Kidney capillary endothelial cell (primary cell): Measurements from ENCODE around the gene PITPNC1.
"Not testable (repeated sequence)": the region's sequence is repeated elsewhere in the genome, so short reads cannot be mapped to it uniquely, and the experiment has no call there.

ENCODE experiments used
- DNase-seq: peaks from one replicate; pipeline ENCODE4 v3.0.0-alpha.2; 2018; ENCODE audit warnings: low spot score

The PITPNC1 gene

DNA sequence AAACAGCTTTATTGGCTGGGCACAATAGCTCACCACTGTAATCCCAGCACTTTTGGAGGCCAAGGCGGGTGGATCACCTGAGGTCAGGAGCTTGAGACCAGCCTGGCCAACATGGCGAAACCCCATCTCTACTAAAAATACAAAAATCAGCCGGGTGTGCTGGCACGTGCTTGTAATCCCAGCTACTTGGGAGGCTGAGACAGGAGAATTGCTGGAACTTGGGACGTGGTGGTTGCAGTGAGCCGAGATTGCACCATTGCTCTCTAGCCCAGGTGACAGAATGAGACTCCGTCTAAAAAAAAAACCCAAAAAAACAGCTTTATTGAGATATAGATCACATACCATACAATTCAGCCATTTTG, 274.1 kb downstream of the PITPNC1 start:
- not testable (repeated sequence) for DNase-seq

- DNase-seq: no peak
Observed at GRCh38 chr17:67652433-67652832, 275.4 kb downstream of the PITPNC1 start.

GRCh38 chr17:67655478-67656148, 278.5 kb downstream of the PITPNC1 start:
- no peak for DNase-seq

- DNase-seq: no peak
Observed at GRCh38 chr17:67656494-67657203, 279.6 kb downstream of the PITPNC1 start.

GRCh38 chr17:67657596-67657995, 280.5 kb downstream of the PITPNC1 start:
- DNase-seq: no peak

DNA sequence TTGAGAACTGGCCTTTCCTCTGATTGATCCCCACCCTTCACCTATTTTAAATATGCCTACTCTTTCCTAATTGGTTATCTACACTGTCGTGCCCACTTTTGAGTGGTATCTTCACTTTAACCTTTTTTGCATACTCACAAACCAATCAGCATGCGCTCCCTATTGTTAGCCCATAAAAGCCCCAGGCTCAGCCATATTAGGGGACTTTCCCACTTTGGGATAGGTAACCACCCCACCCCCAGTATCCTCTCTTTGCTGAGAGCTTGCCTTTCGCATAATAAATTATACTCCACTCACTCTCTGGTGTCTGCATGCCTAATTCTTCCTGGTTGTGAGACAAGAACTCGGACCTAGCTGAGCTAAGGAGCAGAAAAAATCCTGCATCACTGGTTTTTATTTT, 281.2 kb downstream of the PITPNC1 start:
- DNase-seq: no peak

DNA sequence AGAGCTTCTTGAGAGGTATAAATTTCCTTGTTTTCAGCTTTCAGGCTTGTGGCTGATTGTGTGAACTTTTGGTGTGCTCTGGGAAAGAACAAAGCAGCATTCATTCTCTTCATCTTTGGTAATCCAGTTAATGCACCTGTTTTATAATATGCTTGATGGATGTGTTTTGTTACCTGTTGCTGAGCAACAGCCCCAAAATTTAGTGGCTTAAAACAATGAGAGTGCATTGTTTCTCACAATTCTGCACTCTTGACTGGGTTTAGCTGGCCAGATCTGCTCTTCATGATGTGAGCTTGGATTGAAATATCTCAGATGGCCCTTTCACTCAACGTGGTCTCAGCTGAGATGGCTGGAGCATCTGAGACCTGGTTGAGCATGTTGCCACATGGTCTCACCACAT, 281.9 kb downstream of the PITPNC1 start:
- DNase-seq: no peak

DNA sequence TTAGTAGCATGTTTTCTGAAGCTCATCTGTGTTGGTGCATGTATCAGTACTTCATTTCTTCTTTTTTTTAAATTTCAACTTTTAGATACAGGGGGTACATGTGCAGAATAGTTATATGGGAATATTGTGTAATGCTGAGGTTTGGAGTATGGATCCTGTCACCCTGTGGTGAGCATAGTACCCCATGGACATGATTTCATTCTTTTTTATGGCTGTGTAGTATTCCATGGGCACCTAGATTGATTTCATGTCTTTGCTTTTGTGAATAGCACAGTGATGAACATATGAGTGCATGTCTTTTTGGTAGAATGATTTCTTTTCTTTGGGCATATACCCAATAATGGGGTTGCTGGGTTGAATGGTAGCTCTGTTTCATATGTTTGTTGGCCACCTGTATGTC, 285.6 kb downstream of the PITPNC1 start:
- no peak for DNase-seq

- DNase-seq: no peak
Observed at GRCh38 chr17:67663457-67663856, 286.4 kb downstream of the PITPNC1 start.

DNA sequence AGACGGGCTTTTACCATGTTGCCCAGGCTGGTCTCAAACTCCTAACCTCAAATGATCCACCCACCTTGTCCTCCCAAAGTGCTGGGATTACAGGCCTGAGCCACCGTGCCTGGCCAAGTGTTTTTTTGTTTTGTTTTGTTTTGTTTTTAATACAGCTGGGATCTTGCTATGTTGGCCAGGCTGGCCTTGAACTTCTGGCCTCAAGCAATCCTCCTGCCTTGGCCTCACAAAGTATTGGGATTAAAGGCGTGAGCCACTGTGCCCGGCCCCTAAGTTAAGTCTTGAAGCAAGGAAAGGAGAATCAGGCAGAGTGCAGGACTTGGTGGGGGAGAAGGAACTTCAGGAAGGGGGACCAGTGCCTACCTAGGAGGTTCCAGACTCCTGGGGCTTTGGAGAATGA, 288.9 kb downstream of the PITPNC1 start:
- no peak for DNase-seq

GRCh38 chr17:67666710-67667109, 289.6 kb downstream of the PITPNC1 start:
- no peak for DNase-seq

- no peak for DNase-seq
Observed at GRCh38 chr17:67671493-67671892, 294.4 kb downstream of the PITPNC1 start.

- DNase-seq: no peak
Observed at GRCh38 chr17:67672592-67673335, 295.7 kb downstream of the PITPNC1 start.

DNA sequence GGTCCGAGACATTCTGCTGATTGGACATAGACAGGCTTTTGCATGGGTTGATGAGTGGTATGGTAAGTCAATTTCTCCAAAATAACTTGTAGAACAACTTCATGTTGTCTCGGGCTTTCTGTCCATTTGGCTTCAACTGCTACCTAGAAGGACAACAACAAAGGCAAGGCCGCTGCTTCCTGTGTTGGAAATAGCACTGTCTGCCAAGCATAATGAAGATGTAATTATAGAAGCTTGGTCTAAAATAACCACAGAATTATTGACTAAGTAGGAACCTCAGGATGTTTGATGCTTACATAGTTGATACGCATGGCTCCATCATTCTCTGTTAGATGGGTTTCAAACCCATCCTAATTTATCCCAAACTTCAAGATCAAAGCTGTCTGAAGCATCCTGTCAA, 298.4 kb downstream of the PITPNC1 start:
- no peak for DNase-seq

- DNase-seq: no peak
Observed at GRCh38 chr17:67676305-67676704, 299.2 kb downstream of the PITPNC1 start.

- DNase-seq: no peak
Observed at GRCh38 chr17:67678414-67678813, 301.3 kb downstream of the PITPNC1 start.

- no peak for DNase-seq
Observed at GRCh38 chr17:67679225-67679624, 302.1 kb downstream of the PITPNC1 start.

DNA sequence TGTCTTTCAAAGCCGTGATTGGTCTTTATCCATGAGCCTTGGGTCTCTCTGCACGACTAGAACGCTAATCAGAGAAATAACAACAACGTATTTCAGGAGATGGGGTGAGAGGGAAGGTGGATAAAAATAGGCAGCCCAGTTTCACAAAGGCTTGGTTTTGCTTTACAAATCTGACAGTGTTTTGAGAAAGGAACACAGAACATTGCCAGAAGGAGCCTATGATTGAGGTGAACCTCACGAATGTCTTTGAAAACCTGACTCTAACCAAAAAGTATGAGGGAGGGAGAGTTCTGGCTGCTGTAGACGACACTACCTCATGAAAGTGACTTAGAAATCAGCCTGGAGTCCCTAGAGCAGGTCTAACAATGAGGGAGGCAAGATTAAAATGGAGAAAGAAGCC, 302.6 kb downstream of the PITPNC1 start:
- DNase-seq: no peak

DNA sequence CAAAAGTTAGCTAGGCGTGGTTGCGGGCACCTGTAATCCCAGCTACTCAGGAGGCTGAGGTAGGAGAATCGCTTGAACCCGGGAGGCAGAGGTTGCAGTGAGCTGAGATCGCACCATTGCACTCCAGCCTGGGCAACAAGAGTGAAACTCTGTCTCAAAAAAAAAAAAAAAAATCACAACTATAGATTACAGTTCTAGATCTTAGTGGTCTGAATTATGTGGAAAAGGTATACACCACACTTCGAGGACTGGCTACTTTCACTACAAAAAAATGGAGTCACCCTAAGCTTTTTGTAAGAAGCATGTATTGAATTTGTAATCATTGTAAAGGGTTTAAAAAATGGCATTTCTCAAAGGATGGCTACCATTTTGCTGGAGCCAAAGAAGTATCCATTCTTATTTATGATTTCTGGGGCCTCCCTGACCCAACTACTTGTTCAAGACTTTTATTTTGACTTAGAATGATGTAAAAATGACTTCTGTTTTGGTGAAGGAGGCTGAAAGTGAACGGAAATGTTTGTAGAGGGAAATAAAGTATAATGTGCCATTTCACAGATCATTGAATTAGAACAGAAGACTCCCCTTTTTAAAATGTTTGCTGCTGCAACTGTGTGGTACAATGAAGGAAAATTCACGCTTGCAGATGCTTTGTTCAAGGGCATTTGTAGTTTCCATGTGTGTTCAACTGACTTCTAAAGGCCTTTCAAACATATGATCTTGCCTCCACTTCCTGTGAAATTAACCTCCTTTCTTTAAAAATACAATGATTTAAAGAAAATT, 303.6 kb downstream of the PITPNC1 start:
- DNase-seq: no peak

DNA sequence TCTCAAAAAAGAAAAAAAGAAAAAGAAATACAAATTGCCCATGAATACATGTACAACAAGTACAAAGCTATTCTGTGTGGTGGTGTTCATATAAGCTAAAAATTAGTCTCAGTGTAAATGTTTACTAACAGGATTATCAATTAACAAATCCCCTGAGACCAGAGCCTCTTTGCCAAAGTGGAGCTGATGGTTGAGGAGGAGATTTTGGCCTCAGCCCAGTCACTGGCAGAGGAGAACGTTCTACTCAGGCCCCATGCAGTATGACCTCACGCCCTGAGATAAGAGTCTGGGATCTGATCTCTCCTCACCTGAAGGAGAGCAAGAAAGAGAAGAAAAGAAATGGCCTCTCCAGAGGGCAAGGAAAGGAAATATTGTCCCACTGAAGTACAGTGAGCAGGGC, 305.1 kb downstream of the PITPNC1 start:
- DNase-seq: no peak

DNA sequence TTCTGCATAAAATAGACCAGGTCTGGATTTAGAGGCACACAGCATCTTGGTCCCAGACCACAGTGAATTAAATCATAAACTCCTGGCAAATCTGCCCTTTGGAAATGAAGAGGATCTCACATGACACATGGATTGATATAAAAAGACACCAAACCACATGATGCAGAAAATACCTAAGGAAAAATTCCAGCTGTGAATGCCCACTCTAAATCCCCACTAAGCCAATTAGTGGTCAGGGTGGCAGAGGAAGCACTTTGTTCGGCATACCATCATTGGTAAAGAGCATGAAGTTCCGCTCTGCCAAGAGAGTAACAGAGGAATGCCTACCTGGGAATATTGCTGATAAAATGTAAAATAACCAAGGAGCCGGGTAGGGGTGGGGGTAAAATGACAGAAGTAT, 308.3 kb downstream of the PITPNC1 start:
- no peak for DNase-seq

GRCh38 chr17:67686241-67686640, 309.2 kb downstream of the PITPNC1 start:
- no peak for DNase-seq
